Kidney glomerular epithelial cell (primary cell): ENCODE results near the gene FKBP1A.
"Not testable (repeated sequence)": the region's sequence is repeated elsewhere in the genome, so short reads cannot be mapped to it uniquely, and the experiment has no call there.

Experiments used
- DNase-seq: peaks from one replicate; lab custom pipeline; 2025; lab: John Stamatoyannopoulos, UW

The FKBP1A gene

DNA sequence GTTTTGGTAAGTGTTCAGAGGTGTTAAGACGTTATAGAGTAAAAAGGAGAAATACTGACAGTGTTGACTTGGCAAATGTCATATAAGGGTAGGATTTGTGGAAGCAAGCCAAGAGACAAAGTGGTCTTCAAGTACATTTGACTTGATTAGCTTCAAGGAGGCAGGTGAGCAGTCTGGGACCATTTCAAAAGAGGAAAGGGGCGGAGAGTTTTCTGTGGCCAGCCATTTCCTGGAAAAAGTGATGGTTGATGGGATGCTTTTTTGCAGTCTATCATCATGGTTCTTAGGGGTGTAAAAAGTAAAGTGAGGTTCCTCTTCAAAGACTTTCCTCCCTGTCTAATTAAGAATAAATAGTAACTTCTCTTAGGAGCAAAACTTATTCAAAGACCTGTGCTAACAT, 28.7 kb downstream of the FKBP1A start:
- DNase-seq, result no peak

DNA sequence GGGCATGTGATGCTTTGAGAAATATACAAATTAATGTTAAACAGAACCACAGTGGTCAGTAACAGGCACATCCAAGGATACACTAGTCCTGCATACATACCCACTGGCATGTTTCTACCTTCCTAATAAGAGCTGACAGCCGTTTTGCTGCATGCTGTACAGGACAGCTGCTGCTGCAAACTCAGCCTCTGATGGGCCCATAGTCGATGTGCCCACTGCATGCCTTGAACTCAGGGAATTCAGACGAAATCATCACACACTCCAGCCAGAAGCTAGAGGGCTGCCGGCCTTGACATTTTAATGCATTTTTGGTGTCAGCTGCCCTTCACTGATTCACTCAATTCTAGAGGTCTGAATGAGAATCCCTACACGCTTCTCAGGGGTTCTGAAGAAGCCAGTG, 29.3 kb downstream of the FKBP1A start:
- no peak for DNase-seq

GRCh38 chr20:1362484-1362883, 30.4 kb downstream of the FKBP1A start:
- no peak for DNase-seq

- no peak for DNase-seq
Measured at GRCh38 chr20:1360094-1360846, 32.6 kb downstream of the FKBP1A start.

DNA sequence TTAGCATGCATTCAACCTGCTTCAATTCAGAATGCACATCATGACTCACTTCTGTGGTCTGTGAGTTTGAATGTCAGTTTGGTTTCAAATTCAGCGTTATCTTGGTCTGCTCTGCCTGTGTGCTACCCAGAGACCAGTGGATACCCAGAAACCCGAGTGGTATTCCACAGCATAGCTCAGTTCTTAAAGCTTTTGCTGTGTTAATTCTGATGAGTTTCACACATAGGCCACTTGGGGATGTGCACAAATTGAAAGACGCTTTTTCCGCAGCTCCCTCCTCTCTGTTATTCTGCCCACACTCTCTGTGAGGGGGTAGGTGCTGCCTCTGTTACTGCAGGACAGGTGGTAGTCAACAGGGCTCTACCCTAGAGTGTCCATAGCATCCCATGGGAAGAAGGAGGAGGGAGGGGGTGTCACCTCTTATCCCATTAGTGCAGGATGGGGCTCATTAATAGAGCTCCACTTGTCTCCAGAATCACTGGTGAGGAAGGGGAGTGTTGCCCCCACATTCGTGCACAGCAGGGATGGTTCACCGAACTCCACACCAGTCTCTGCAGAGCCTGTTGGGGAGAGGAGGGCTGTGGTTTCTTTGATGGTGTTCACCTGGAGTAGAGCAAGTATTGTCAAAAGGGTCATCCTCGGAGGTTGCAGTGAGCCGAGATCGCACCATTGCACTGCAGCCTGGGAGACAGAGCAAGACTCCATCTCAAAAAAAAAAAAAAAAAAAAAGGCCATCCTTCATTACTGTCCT, 34.8 kb downstream of the FKBP1A start:
- DNase-seq, result peak; percentile 8

GRCh38 chr20:1353956-1354355, 38.9 kb downstream of the FKBP1A start:
- DNase-seq, result no peak

- no peak for DNase-seq
Measured at GRCh38 chr20:1346315-1346969, 46.4 kb downstream of the FKBP1A start.

GRCh38 chr20:1345756-1346093, 47.1 kb downstream of the FKBP1A start:
- DNase-seq, result no peak

DNA sequence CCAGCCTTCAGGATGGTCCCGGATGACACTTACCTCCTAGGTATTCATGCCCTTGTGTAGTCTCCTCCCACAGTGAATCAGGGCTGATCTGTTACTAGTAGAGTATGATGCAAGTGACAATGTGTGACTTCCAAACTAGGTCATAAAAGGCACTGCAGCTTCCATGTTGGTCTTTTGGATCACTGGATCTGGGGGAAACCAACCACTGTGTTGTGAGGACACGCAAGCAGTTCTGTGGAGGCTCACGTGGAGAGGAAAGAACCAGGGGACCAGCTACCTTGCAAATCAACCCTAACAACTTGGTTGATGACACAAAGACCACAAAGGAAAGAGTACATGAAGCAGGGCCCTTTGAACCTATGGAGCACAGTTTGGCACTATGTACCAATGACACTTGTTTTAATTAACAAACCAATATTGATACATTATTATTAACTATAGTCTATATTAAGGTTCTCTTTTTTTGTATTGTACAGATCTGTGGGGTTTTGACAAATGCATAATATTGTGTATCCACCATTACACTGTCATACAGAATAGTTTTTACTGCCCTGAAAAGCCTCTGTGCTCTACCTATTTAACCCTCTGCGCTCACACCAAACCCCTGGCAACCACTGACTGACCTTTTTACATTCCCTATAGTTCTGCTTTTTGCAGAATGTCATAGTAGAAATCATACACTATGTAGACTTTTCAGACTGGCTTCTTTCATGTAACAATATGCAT, 47.7 kb downstream of the FKBP1A start:
- no peak for DNase-seq

GRCh38 chr20:1343446-1344124, 49.3 kb downstream of the FKBP1A start:
- not testable (repeated sequence) for DNase-seq

GRCh38 chr20:1341561-1342265, 51.1 kb downstream of the FKBP1A start:
- DNase-seq, result no peak

DNA sequence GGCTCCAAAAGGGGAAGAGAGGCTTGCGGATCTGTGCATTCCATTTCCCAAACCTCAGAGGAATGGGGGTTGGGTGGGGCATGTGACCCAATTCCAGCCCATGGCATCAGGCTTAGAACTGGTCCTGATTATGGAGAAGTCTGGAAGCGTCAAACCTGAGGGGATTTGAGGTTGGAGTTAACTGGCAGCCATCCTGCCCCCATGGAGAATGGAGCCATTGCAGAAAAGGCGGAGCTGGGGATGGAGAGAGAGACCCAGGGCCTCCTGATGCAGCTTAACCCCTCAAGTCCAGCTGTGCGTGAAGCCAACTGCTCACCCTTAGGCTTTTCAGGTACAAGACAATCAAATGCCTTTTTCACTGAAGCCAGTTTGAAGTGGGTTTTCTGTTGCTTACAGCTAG, 54.1 kb downstream of the FKBP1A start:
- DNase-seq, result no peak

DNA sequence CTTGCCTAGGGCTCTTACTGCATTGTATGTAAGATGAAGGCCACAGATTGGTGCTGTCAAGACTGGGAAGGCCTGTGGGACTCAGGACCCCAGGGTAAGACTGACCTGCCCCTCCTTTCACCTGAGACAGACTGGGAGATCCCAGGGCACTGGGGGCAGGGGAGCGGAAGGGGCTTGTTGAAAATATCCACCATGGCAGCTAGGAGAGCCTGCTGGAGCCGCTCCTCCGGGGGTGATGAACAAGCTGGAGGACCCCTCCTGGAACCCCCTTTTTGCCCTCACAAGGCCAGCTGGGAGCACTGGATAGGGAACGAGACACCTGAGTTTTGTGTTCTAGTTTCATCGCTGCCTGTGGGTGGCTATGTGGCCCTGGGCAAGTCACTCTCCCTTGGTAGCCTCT, 54.8 kb downstream of the FKBP1A start:
- DNase-seq, result no peak

DNA sequence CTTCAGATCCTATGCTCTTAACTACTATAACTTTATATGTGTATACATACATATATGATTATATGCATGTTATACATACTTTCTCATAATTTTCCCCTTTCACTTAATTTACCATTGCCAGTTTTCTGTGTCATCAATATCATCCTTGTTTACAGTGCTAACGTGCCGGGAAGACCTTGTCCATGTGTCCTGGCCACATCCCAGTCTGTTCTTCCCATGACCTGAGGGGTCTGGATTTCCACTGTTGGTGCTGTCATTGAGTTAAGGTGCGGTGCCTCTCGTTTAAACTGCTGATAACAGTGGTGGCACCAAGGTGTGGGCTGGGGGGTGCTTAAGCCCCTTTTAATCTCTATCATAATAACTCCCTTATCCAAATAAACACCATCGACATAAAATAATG, 55.4 kb downstream of the FKBP1A start:
- DNase-seq, result no peak

DNA sequence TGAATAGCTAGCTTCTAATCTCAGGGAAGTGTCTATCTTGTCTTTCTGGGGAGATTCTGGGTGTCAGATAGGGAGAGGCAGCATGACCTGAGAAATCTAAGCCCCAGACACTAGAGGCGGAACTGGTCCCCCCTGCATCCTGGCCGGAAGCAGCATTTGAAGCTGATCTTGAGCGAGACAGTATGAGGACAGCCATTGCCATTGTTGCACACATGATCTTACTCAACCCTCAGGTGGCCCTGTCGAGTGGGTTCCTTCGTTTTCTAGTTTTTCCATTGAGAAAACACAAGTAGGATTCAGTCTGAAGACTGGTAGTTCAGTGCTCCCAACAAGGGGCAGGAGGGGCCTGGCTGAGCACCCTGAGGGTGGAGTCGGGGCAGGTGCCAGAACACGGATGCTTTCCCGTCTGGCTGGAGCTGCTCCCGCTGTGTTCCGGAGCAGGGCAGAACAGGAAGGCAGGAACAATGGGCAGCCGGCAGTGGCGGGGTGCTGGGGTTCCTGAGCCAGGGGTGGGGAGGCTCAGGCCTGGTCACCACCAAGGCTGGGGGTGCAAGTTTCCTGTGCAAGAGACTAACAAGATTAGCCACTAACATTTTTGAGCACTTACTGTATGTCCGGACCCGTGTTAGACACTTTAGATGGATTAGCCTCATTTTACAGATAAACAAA, 56.0 kb downstream of the FKBP1A start:
- DNase-seq, result no peak

DNA sequence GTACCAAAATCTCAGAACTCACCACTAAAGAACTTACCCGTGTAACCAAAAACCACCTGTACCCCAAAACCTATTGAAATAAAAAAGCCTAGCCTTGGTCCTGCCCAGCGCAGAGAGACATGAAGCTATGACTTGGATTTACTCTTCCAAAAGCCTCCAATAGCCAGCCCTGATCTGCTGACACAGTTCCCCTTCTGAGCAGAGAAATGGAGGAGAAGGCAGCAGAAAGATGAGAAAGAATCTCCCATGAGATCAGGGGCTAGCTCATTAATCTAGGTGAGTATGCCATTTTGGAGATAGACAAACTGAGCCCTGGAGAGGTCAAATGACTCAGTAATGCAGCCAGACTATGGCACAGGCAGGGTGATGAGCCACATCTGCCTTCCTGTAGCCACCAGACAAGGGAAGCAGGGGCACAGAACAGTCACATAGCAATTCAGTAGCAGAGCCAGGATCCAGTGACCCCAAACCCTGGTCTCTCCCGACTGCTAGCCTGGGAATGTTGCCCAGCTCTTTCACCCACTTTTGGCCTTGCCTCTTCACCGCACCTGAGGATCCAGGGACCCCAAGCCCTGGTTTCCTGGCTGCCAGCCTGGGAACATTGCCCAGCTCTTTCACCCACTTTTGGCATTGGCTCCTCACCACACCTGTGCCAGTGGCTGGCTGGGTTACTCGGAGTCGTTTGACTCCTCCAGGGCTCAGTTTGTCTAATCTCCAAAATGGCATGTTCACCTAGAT, 56.7 kb downstream of the FKBP1A start:
- no peak for DNase-seq

GRCh38 chr20:1334761-1335160, 58.1 kb downstream of the FKBP1A start:
- DNase-seq, result no peak

- no peak for DNase-seq
Measured at GRCh38 chr20:1334370-1334731, 58.5 kb downstream of the FKBP1A start.

DNA sequence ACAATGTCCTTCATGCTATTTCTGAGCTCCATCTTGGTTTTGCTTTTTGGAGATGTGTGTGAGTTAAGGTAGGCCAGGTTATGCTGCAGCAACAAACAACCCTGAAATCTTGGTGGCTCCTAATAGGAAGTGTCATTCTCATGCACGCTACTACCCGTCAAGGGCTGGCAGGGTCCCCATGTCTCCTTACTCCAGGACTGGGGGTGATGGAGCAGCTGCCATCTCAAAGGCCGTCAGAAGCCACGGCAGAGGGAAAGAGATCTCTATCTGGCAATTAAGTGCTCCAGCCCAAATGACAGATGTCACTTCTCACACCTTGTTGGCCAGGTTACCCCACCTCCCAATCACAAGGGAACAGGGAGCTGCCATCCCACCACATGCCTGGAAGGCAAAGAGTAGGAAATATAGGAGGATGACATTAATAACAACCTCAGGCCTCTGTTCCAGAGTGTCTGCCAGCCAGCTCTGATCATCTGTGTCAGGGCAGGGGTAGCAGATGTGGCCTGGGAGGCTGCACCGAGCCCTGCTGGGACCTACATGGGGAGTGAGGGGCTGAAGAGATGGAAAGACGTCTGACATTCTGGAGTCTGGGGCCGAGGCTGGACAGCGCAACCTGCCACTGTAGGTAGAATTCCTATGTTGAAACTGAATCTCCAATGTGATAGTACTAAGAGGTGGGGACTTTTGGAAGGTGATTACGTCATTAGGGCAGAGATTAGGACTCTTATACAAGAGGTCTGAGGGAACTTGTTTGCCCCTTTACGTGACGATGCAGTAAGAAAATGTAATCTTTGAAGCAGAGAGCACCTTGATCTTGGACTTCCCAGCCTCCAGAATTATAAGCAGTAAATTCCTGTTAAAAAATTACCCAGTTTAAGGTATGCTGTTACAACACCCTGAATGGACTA, 59.1 kb downstream of the FKBP1A start:
- no peak for DNase-seq
